ACHN (cell line): ENCODE measurements around the gene NUP107.
A peak's percentile ranks its signal among the peaks of the same experiment; 100 is the strongest.
"Not testable (repeated sequence)": the region's sequence is repeated elsewhere in the genome, so short reads cannot be mapped to it uniquely, and the experiment has no call there.

ENCODE experiments used
- DNase-seq: peaks from one replicate; pipeline ENCODE4 v3.0.0-alpha.2; 2015
- in situ Hi-C: cut with HindIII; loops from 2 replicates; pipeline ENCODE4 v1.10.0; 2017; ENCODE audit warnings: low sequenced_read_pairs, low pct_ligation_motif_present, low pct_unique_long_range_greater_than_20kb

NUP107 gene

GRCh38 chr12:68686595-68687521, at the start of gene NUP107:
Gene NUP107, plus strand, starts transcription at chr12:68686978. Its CDS starts 88 bp downstream, at chr12:68687066.
- in situ Hi-C loops, result no loop called here
- DNase-seq, result peak; percentile 100

- in situ Hi-C loops, DNase-seq: not testable (repeated sequence)
These were observed 49.3 kb upstream of the NUP107 start for GRCh38 chr12:68637439-68637838.

GRCh38 chr12:68638171-68638570, 48.6 kb upstream of the NUP107 start:
- no peak for DNase-seq
- in situ Hi-C loops, result no loop called here

- in situ Hi-C loops, result no loop called here
- no peak for DNase-seq
These were observed 47.9 kb upstream of the NUP107 start for GRCh38 chr12:68638721-68639395.

GRCh38 chr12:68639396-68639767, 47.4 kb upstream of the NUP107 start:
- in situ Hi-C loops, result no loop called here
- no peak for DNase-seq

GRCh38 chr12:68641138-68641537, 45.6 kb upstream of the NUP107 start:
- DNase-seq, result no peak
- in situ Hi-C loops, result no loop called here

- DNase-seq, result no peak
- in situ Hi-C loops, result no loop called here
These were observed 40.3 kb upstream of the NUP107 start for GRCh38 chr12:68646484-68646883.

GRCh38 chr12:68647507-68647906, 39.3 kb upstream of the NUP107 start:
- in situ Hi-C loops, result no loop called here
- no peak for DNase-seq

GRCh38 chr12:68648179-68648578, 38.6 kb upstream of the NUP107 start:
- in situ Hi-C loops, result no loop called here
- no peak for DNase-seq

- no peak for DNase-seq
- in situ Hi-C loops, result no loop called here
These were observed 21.7 kb upstream of the NUP107 start for GRCh38 chr12:68665016-68665569.

GRCh38 chr12:68667291-68667690, 19.5 kb upstream of the NUP107 start:
- no peak for DNase-seq
- in situ Hi-C loops, result no loop called here

- in situ Hi-C loops, result no loop called here
- peak; percentile 19 for DNase-seq
These were observed 18.9 kb upstream of the NUP107 start for GRCh38 chr12:68667896-68668295.

- in situ Hi-C loops, result no loop called here
- no peak for DNase-seq
These were observed 15.6 kb upstream of the NUP107 start for GRCh38 chr12:68671179-68671578.

GRCh38 chr12:68673788-68674187, 13.0 kb upstream of the NUP107 start:
- in situ Hi-C loops, result no loop called here
- DNase-seq, result no peak

GRCh38 chr12:68674376-68674775, 12.4 kb upstream of the NUP107 start:
- in situ Hi-C loops, result no loop called here

GRCh38 chr12:68675101-68675842, 11.5 kb upstream of the NUP107 start:
- DNase-seq, result no peak
- in situ Hi-C loops, result no loop called here

More at GRCh38 chr12:68674376-68674775, 12.4 kb upstream of the NUP107 start:
- no peak for DNase-seq

GRCh38 chr12:68676854-68677253, 9.9 kb upstream of the NUP107 start:
- in situ Hi-C loops, DNase-seq: not testable (repeated sequence)

- no peak for DNase-seq
- in situ Hi-C loops, result no loop called here
These were observed 550 bp upstream of the NUP107 start for GRCh38 chr12:68686262-68686594.

GRCh38 chr12:68695454-68695853, 8.7 kb downstream of the NUP107 start:
- in situ Hi-C loops, result no loop called here
- DNase-seq, result no peak
